GM12878 (cell line): ENCODE results near the gene OPCML. TPM values are rescaled to one million over a fixed set of nuclear protein-coding genes. Genes with fewer than 3 reads are reported as not detected.

Experiments used
- ATAC-seq: fragments of 200-7000 bp; cut with Tn5 transposase; 3 replicates; pipeline ENCODE4 v1.9.1; 2020; ENCODE audit warnings: mild to moderate bottlenecking, moderate library complexity
- BruUV-seq: library from RNA; stranded (reverse); fragments of 400-500 nt; replicated peaks from 2 replicates; lab custom pipeline; 2021; lab: Mats Ljungman, UMichigan
- CTCF ChIA-PET: fragments of 300-600 bp; sonication (Branson Sonifier 250); formaldehyde crosslinking; extraction: SDS; loops from one replicate; lab custom pipeline; 2021; ENCODE audit warnings: inconsistent platforms; lab: Yijun Ruan, JAX
- POLR2A ChIA-PET: fragments of 350-600 bp; formaldehyde crosslinking; extraction: SDS; loops from one replicate; lab custom pipeline; 2021; ENCODE audit warnings: inconsistent platforms; lab: Charles Lee
- RAD21 ChIA-PET: fragments of 300-600 bp; sonication (Branson Sonifier 250); formaldehyde crosslinking; loops from one replicate; lab custom pipeline; 2023; ENCODE audit warnings: antibody characterized with exemption; ENCODE audit not compliant: unreplicated experiment; lab: Charles Lee
- SMC1A ChIA-PET: fragments of 300-600 bp; sonication (Branson Sonifier 250); formaldehyde crosslinking; loops from one replicate; lab custom pipeline; 2023; ENCODE audit not compliant: unreplicated experiment, uncharacterized antibody; lab: Charles Lee
- DNase-seq: peaks from one replicate; pipeline ENCODE4 v3.0.0-alpha.2; 2011; ENCODE audit warnings: low read depth, low spot score
- FAIRE-seq: peaks from 3 replicates; lab custom pipeline; 2011; peaks lifted over from hg19 to GRCh38; lab: Jason Lieb, UNC
- H2AFZ ChIP-seq: 2 replicates; pipeline ENCODE4 v1.6.0; 2011; ENCODE audit warnings: low read depth, low read length, control low read depth; ENCODE audit not compliant: control insufficient read depth
- H3K27ac ChIP-seq: 2 replicates; pipeline ENCODE4 v1.5.1; 2011; ENCODE audit warnings: control low read depth; ENCODE audit not compliant: control insufficient read depth, insufficient read depth
- H3K27me3 ChIP-seq, 2 experiments: replicated peaks in 1 of 2; 2 replicates each; pipeline versions ENCODE4 v1.6.0 to v1.6.1; 2011; ENCODE audit warnings: low read length in 1 of 2; ENCODE audit not compliant: control insufficient read depth in 2 of 2, insufficient read depth in 2 of 2
- H3K36me3 ChIP-seq, 2 experiments: 2 replicates each; pipeline ENCODE4 v1.5.1; 2011; ENCODE audit warnings: low read length in 1 of 2; ENCODE audit not compliant: control insufficient read depth in 2 of 2, insufficient read depth in 2 of 2
- H3K4me1 ChIP-seq: 2 replicates; pipeline ENCODE4 v1.6.1; 2011; ENCODE audit warnings: mild to moderate bottlenecking, low read length, moderate library complexity, mixed read lengths; ENCODE audit not compliant: control insufficient read depth, insufficient read depth
- H3K4me2 ChIP-seq: 2 replicates; pipeline ENCODE4 v1.6.0; 2011; ENCODE audit warnings: control low read depth; ENCODE audit not compliant: control insufficient read depth, insufficient read depth
- H3K4me3 ChIP-seq: fragments of 200-600 bp; sonication (generic); 2 replicates; pipeline ENCODE4 v1.5.1; 2016
- H3K79me2 ChIP-seq: 2 replicates; pipeline ENCODE4 v1.6.0; 2011; ENCODE audit warnings: low read length; ENCODE audit not compliant: control insufficient read depth, insufficient read depth
- H3K9ac ChIP-seq: 2 replicates; pipeline ENCODE4 v1.8.0; 2011; ENCODE audit warnings: low read length, control low read depth, mixed read lengths; ENCODE audit not compliant: control insufficient read depth, insufficient read depth
- H3K9me3 ChIP-seq: replicated peaks from 3 replicates; pipeline ENCODE4 v1.5.1; 2011; ENCODE audit warnings: mild to moderate bottlenecking, low read length; ENCODE audit not compliant: control insufficient read depth, insufficient read depth
- H4K20me1 ChIP-seq: 2 replicates; pipeline ENCODE4 v1.6.0; 2011; ENCODE audit not compliant: control insufficient read depth, insufficient read depth
- BCL3 ChIP-seq: IDR thresholded peaks from 2 replicates; pipeline ENCODE4 v1.6.1; 2011; ENCODE audit warnings: borderline replicate concordance, low read depth, mild to moderate bottlenecking, moderate library complexity, low read length; ENCODE audit not compliant: insufficient read depth, poor library complexity, severe bottlenecking
- CREM ChIP-seq: IDR thresholded peaks from 2 replicates; pipeline ENCODE4 v1.6.1; 2014; ENCODE audit warnings: antibody characterized with exemption, low read depth
- CUX1 ChIP-seq: IDR thresholded peaks from 2 replicates; pipeline ENCODE4 v1.6.1; 2012; ENCODE audit warnings: improper control_type of control experiment, low read depth, low read length; ENCODE audit not compliant: insufficient replicate concordance
- GABPA ChIP-seq: IDR thresholded peaks from 2 replicates; pipeline ENCODE4 v1.6.1; 2014; ENCODE audit warnings: antibody characterized with exemption, low read depth, mild to moderate bottlenecking, inconsistent platforms
- IKZF2 ChIP-seq, 2 experiments: fragments of 450-650 bp; IDR thresholded peaks; 2 replicates each; pipeline ENCODE4 v1.6.1; 2017; ENCODE audit warnings: mild to moderate bottlenecking in 2 of 2, moderate library complexity in 2 of 2
- JUNB ChIP-seq: IDR thresholded peaks from 2 replicates; pipeline ENCODE4 v1.6.1; 2016; ENCODE audit warnings: antibody characterized with exemption, mild to moderate bottlenecking
- KDM1A ChIP-seq: fragments of 200-600 bp; sonication (generic); IDR thresholded peaks from 2 replicates; pipeline ENCODE4 v1.6.1; 2016; ENCODE audit warnings: borderline replicate concordance
- MEF2B ChIP-seq: fragments of 450-650 bp; IDR thresholded peaks from 2 replicates; pipeline ENCODE4 v1.6.1; 2018; ENCODE audit warnings: mild to moderate bottlenecking, moderate library complexity; ENCODE audit not compliant: partially characterized antibody, poor library complexity, severe bottlenecking
- MTA3 ChIP-seq: IDR thresholded peaks from 2 replicates; pipeline ENCODE4 v1.6.1; 2012; ENCODE audit warnings: low read length, inconsistent platforms, borderline replicate concordance
- MXI1 ChIP-seq: fragments of 150-350 bp; IDR thresholded peaks from 2 replicates; pipeline ENCODE4 v1.6.1; 2011; ENCODE audit warnings: low read depth, mild to moderate bottlenecking, inconsistent platforms, low read length, improper control_type of control experiment
- NFYB ChIP-seq: IDR thresholded peaks from 2 replicates; pipeline ENCODE4 v1.6.1; 2011; ENCODE audit warnings: low read depth, mild to moderate bottlenecking, low read length, improper control_type of control experiment, moderate library complexity; ENCODE audit not compliant: insufficient read depth
- RCOR1 ChIP-seq: conservative IDR thresholded peaks from 2 replicates; pipeline ENCODE4 v1.6.1; 2012; ENCODE audit warnings: low read depth, low read length, improper control_type of control experiment
- SMAD1 ChIP-seq: fragments of 450-650 bp; IDR thresholded peaks from 2 replicates; pipeline ENCODE4 v1.6.1; 2018; ENCODE audit warnings: mild to moderate bottlenecking, low read depth; ENCODE audit not compliant: partially characterized antibody
- TAF1 ChIP-seq: IDR thresholded peaks from 2 replicates; pipeline ENCODE4 v1.6.1; 2011; ENCODE audit warnings: mild to moderate bottlenecking, low read depth, low read length, borderline replicate concordance
- TCF7 ChIP-seq: IDR thresholded peaks from 2 replicates; pipeline ENCODE4 v1.6.1; 2014; ENCODE audit warnings: antibody characterized with exemption, borderline replicate concordance
- WRNIP1 ChIP-seq: IDR thresholded peaks from 2 replicates; pipeline ENCODE4 v1.6.1; 2011; ENCODE audit warnings: low read depth, low read length, improper control_type of control experiment, borderline replicate concordance
- WGBS: methylation state at CpG from one replicate; pipeline ENCODE4 v1.1.6; 2016; ENCODE audit warnings: low lambda C conversion rate; ENCODE audit not compliant: insufficient replicate concordance, insufficient coverage; ENCODE audit errors: missing lambda C conversion rate; 5-methylcytosine and 5-hydroxymethylcytosine counted together
- in situ Hi-C: fragments of 300-500 bp; cut with MboI; formaldehyde crosslinking; loops from 9 replicates; pipeline ENCODE4 v1.14.3; 2018; ENCODE audit warnings: mixed read lengths
- intact Hi-C: fragments of 100-400 bp; cut with micrococcal nuclease; formaldehyde crosslinking; loops from one replicate; pipeline ENCODE4 v1.14.2; 2022; ENCODE audit not compliant: unreplicated experiment
- polyA plus RNA-seq, 11 experiments: library from polyadenylated mRNA; depleted of rRNA in 4 of 11; unstranded in 6 of 11; stranded (reverse) in 5 of 11; fragments of >200 nt; fragmentation: Nextera tagmentation in 4 of 11; fragmentation: Illumina TruSeq in 1 of 11; extraction: Ambion mirVana in 4 of 11; extraction: Trizol in 1 of 11; gene quantifications; 1 replicate in 1 of 11; 2 replicates in 10 of 11; pipeline versions ENCODE4 v1.2.1 to v1.2.3, GENCODE V29; 2011 to 2016; ENCODE audit warnings: inconsistent platforms in 2 of 11, missing spikeins in 2 of 11, low read depth in 1 of 11
- total RNA-seq, 4 experiments: library from RNA; depleted of rRNA in 3 of 4; stranded (reverse); fragments of >200 nt in 3 of 4; fragmentation: Illumina TruSeq in 1 of 4; extraction: Trizol in 1 of 4; gene quantifications; 2 replicates each; pipeline versions ENCODE4 v1.2.1 to v1.2.3, GENCODE V29; 2013 to 2021
- TF ChIP-seq, protein P1 (sequence below): IDR thresholded peaks from 2 replicates; pipeline ENCODE4 v1.6.1; 2011; ENCODE audit warnings: borderline replicate concordance, low read depth, mild to moderate bottlenecking, moderate library complexity, mixed read lengths, low read length; ENCODE audit not compliant: insufficient read depth; ENCODE audit errors: extremely low read length

Gene OPCML
- total and polyA plus RNA-seq, 10 of the 15 experiments (the other 5 are each of a cell fraction or from before 2014, with no cell fraction given): 0.84 TPM; not detected in 9

- TF ChIP-seq RCOR1 (no peak), GABPA (no peak), NFYB (no peak), MEF2B (no peak)
- TF ChIP-seq, all 136 proteins: peak for 0
Measured at GRCh38 chr11:133551064-133551463, 18.8 kb upstream of the OPCML start (continued).

- ATAC-seq (no peak), DNase-seq (no peak), FAIRE-seq (no peak)
- SMC1A ChIA-PET: no interaction called here
- CTCF ChIA-PET: no interaction called here
- WGBS: 51% methylated on average over 3 of the region's 3 CpGs
- in situ Hi-C loops: no loop called here
- POLR2A ChIA-PET: no interaction called here
- no peak overlapping the region for H3K4me3 ChIP-seq
- H3K9ac ChIP-seq: no peak overlapping the region
- H3K27me3 ChIP-seq: no peaks in the 10 kb centered on the region
- no peak overlapping the region for H3K4me2 ChIP-seq
- H3K27ac ChIP-seq: no peak overlapping the region
- H3K4me1 ChIP-seq: no peaks in the 10 kb centered on the region; the same call in 1 of the 2 replicates
- no peaks in the 10 kb centered on the region for H3K36me3 ChIP-seq
- H4K20me1 ChIP-seq: no peaks in the 10 kb centered on the region
- BruUV-seq: no TSS peak
- intact Hi-C loops: no loop called here
- H2AFZ ChIP-seq: no peak overlapping the region
- H3K9me3 ChIP-seq: no peaks in the 10 kb centered on the region; the same call in 2 of the 3 replicates
- RAD21 ChIA-PET: no interaction called here
- H3K79me2 ChIP-seq: no peaks in the 10 kb centered on the region
- TF ChIP-seq CREM (no peak), BCL3 (no peak), JUNB (no peak), SMAD1 (no peak), TAF1 (no peak), TCF7 (no peak), KDM1A (no peak), IKZF2 (IDR thresholded peaks at IDR 0.05) (no peak), WRNIP1 (no peak), CUX1 (no peak), MXI1 (no peak), MTA3 (no peak)
- TF ChIP-seq, protein P1, sequence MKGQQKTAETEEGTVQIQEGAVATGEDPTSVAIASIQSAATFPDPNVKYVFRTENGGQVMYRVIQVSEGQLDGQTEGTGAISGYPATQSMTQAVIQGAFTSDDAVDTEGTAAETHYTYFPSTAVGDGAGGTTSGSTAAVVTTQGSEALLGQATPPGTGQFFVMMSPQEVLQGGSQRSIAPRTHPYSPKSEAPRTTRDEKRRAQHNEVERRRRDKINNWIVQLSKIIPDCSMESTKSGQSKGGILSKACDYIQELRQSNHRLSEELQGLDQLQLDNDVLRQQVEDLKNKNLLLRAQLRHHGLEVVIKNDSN: no peak
Measured at GRCh38 chr11:133549826-133550225, 17.5 kb upstream of the OPCML start.
